ENCODE results near the gene MRPL49.

Gene MRPL49

GRCh38 chr11:65130631-65131416, 8.7 kb downstream of the MRPL49 start:
- H3K9ac ChIP-seq (ENCODE audit: low read length) = peak overlapping the region; percentile 99; the same call in 1 of the 2 replicates
- H3K4me1 ChIP-seq (ENCODE audit: low read length) = peaks cover 32% of the 10 kb centered on the region
- no peak for TF ChIP-seq EZH2phosphoT487 (IDR thresholded peaks at IDR 0.05; ENCODE audit: low read depth)
- TF ChIP-seq CTCF (IDR thresholded peaks at IDR 0.05; ENCODE audit: low read depth, low read length) = no peak
- H3K79me2 ChIP-seq (ENCODE audit: low read length) = peaks cover 42% of the 10 kb centered on the region
- no peaks in the 10 kb centered on the region for H3K27me3 ChIP-seq (ENCODE audit: low read depth, low read length)
- no peaks in the 10 kb centered on the region for H3K9me3 ChIP-seq (ENCODE audit: insufficient read depth, low read length)
- no peak overlapping the region for H2AFZ ChIP-seq (ENCODE audit: low read depth, low read length)
- peaks cover 60% of the 10 kb centered on the region for H3K36me3 ChIP-seq (replicated peaks; ENCODE audit: low read depth, low read length)
- peak overlapping the region; percentile 93; the same call in 1 of the 2 replicates for H3K4me3 ChIP-seq (ENCODE audit: low read length)
- H4K20me1 ChIP-seq (ENCODE audit: insufficient read depth, low read length) = no peaks in the 10 kb centered on the region
- peak overlapping the region; percentile 100 for H3K4me2 ChIP-seq (ENCODE audit: low read length)
- peak overlapping the region; percentile 99 for H3K27ac ChIP-seq (ENCODE audit: low read length)

- H3K4me1 ChIP-seq (ENCODE audit: low read length) = peaks cover 36% of the 10 kb centered on the region
- no peaks in the 10 kb centered on the region for H3K9me3 ChIP-seq (ENCODE audit: insufficient read depth, low read length)
- H3K9ac ChIP-seq (ENCODE audit: low read length) = peak overlapping the region; percentile 99
- H3K4me3 ChIP-seq (ENCODE audit: low read length) = peak overlapping the region; percentile 93
- H3K27me3 ChIP-seq (ENCODE audit: low read depth, low read length) = no peaks in the 10 kb centered on the region
- H3K36me3 ChIP-seq (replicated peaks; ENCODE audit: low read depth, low read length) = peaks cover 59% of the 10 kb centered on the region
- no peaks in the 10 kb centered on the region for H4K20me1 ChIP-seq (ENCODE audit: insufficient read depth, low read length)
- no peak overlapping the region for H2AFZ ChIP-seq (ENCODE audit: low read depth, low read length)
- H3K79me2 ChIP-seq (ENCODE audit: low read length) = peaks cover 47% of the 10 kb centered on the region
- peak overlapping the region; percentile 99 for H3K27ac ChIP-seq (ENCODE audit: low read length)
- H3K4me2 ChIP-seq (ENCODE audit: low read length) = peak overlapping the region; percentile 100
- TF ChIP-seq EZH2phosphoT487 (IDR thresholded peaks at IDR 0.05; ENCODE audit: low read depth) = no peak
- no peak for TF ChIP-seq CTCF (IDR thresholded peaks at IDR 0.05; ENCODE audit: low read depth, low read length)
These were observed 9.3 kb downstream of the MRPL49 start for GRCh38 chr11:65131417-65131776.

GRCh38 chr11:65131895-65132237, 9.7 kb downstream of the MRPL49 start:
- peak overlapping the region; percentile 99 for H3K9ac ChIP-seq (ENCODE audit: low read length)
- no peaks in the 10 kb centered on the region for H4K20me1 ChIP-seq (ENCODE audit: insufficient read depth, low read length)
- H3K4me3 ChIP-seq (ENCODE audit: low read length) = peak overlapping the region; percentile 93
- peak overlapping the region; percentile 99 for H3K27ac ChIP-seq (ENCODE audit: low read length)
- no peak overlapping the region for H2AFZ ChIP-seq (ENCODE audit: low read depth, low read length)
- peaks cover 47% of the 10 kb centered on the region for H3K79me2 ChIP-seq (ENCODE audit: low read length)
- TF ChIP-seq EZH2phosphoT487 (IDR thresholded peaks at IDR 0.05; ENCODE audit: low read depth) = no peak
- no peak for TF ChIP-seq CTCF (IDR thresholded peaks at IDR 0.05; ENCODE audit: low read depth, low read length)
- H3K36me3 ChIP-seq (replicated peaks; ENCODE audit: low read depth, low read length) = peaks cover 54% of the 10 kb centered on the region
- H3K27me3 ChIP-seq (ENCODE audit: low read depth, low read length) = no peaks in the 10 kb centered on the region
- H3K9me3 ChIP-seq (ENCODE audit: insufficient read depth, low read length) = no peaks in the 10 kb centered on the region
- peak overlapping the region; percentile 100 for H3K4me2 ChIP-seq (ENCODE audit: low read length)
- peaks cover 36% of the 10 kb centered on the region for H3K4me1 ChIP-seq (ENCODE audit: low read length)

GRCh38 chr11:65132238-65132987, 10.3 kb downstream of the MRPL49 start:
- H3K9ac ChIP-seq (ENCODE audit: low read length) = peak overlapping the region; percentile 99

More at GRCh38 chr11:65132238-65132987, 10.3 kb downstream of the MRPL49 start:
- no peak overlapping the region for H2AFZ ChIP-seq (ENCODE audit: low read depth, low read length)
- H3K4me2 ChIP-seq (ENCODE audit: low read length) = peak overlapping the region; percentile 100
- H3K4me1 ChIP-seq (ENCODE audit: low read length) = peaks cover 36% of the 10 kb centered on the region
- H3K9me3 ChIP-seq (ENCODE audit: insufficient read depth, low read length) = no peaks in the 10 kb centered on the region
- H3K79me2 ChIP-seq (ENCODE audit: low read length) = peaks cover 47% of the 10 kb centered on the region
- no peak for TF ChIP-seq CTCF (IDR thresholded peaks at IDR 0.05; ENCODE audit: low read depth, low read length)
- no peak for TF ChIP-seq EZH2phosphoT487 (IDR thresholded peaks at IDR 0.05; ENCODE audit: low read depth)
- peaks cover 51% of the 10 kb centered on the region for H3K36me3 ChIP-seq (replicated peaks; ENCODE audit: low read depth, low read length)
- no peaks in the 10 kb centered on the region for H3K27me3 ChIP-seq (ENCODE audit: low read depth, low read length)
- H3K4me3 ChIP-seq (ENCODE audit: low read length) = peak overlapping the region; percentile 93
- peak overlapping the region; percentile 99 for H3K27ac ChIP-seq (ENCODE audit: low read length)
- H4K20me1 ChIP-seq (ENCODE audit: insufficient read depth, low read length) = no peaks in the 10 kb centered on the region

Measured in OCI-LY3 (cell line).